NCI-H345 treated with DMSO at 0.1 percent for 48 hours (cell line): ENCODE data around the gene MAD1L1.
"Not testable (repeated sequence)": the region's sequence is repeated elsewhere in the genome, so short reads cannot be mapped to it uniquely, and the experiment has no call there.

Experiments used
- DNase-seq: peaks from one replicate; lab custom pipeline; 2025; ENCODE audit not compliant: unreplicated experiment; lab: John Stamatoyannopoulos, UW

The MAD1L1 gene

DNA sequence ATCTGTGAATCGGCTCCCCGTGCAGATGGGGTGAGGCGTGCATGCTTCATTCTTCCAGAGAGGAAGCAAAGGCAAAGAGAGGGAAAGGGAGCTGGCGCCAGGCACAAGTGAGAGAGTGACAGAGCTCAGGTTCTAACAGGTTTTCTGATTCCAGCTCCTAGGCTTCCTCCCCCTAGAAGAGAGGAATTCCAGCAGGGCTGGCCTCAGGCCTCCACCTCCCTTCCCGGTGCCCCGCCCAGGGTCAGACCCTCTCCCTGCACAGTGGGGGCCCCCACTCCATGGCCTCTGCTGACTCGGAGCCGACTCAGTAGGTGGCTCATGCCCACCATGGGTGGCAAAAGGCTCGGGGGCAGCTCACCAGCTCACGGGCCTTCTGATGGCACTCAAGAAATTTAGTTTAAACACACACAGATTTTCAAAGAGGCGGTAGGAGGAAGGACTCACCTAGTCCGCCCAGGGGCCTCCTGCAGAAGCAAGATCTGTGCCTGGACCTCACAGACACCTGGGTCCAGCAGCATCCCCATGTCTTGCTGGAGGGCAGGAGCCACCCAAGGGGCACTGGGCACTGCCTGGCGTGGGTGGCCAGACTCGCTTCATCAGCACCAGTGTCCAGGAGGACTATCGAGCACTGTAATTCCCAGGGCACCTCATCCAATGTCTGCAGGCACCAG is 183.5 kb downstream of the MAD1L1 start:
- no peak for DNase-seq

DNA sequence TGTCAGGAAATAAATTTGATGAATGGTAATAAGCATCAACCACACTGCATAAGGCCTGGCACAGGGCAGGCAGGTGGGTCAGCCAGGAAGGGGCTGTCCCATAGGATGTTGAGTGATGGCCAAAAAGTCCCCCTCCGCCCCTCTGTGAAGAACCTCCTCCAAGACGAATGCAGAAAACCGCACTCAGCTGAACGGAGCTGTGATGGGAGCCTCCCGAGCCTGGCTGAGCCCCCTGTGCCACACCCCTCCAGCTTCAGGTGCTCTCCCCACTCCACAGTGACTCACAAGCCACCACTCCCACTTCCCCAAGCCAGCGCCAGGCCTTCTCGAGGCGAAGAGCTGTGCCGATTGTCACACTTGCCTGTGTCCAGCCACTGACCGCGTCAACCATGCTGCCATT is 184.2 kb downstream of the MAD1L1 start:
- no peak for DNase-seq

DNA sequence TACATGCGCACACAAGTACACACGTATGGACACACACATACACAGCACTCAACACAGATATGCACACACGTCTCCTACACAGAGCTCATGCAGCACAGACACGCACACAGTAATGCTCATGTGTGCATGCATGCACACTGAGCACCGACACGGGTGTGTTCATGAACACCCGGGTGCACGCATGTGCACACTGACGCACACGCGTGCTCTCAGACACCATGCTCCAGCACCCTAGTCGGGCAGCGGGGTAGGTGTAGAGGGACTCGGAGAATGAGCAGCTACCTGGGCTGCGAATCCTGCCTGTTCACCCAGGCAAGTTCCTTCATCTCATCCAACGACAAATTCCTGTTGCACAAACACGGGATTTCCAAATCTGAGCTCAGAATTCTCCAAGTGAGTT is 184.7 kb downstream of the MAD1L1 start:
- no peak for DNase-seq

DNA sequence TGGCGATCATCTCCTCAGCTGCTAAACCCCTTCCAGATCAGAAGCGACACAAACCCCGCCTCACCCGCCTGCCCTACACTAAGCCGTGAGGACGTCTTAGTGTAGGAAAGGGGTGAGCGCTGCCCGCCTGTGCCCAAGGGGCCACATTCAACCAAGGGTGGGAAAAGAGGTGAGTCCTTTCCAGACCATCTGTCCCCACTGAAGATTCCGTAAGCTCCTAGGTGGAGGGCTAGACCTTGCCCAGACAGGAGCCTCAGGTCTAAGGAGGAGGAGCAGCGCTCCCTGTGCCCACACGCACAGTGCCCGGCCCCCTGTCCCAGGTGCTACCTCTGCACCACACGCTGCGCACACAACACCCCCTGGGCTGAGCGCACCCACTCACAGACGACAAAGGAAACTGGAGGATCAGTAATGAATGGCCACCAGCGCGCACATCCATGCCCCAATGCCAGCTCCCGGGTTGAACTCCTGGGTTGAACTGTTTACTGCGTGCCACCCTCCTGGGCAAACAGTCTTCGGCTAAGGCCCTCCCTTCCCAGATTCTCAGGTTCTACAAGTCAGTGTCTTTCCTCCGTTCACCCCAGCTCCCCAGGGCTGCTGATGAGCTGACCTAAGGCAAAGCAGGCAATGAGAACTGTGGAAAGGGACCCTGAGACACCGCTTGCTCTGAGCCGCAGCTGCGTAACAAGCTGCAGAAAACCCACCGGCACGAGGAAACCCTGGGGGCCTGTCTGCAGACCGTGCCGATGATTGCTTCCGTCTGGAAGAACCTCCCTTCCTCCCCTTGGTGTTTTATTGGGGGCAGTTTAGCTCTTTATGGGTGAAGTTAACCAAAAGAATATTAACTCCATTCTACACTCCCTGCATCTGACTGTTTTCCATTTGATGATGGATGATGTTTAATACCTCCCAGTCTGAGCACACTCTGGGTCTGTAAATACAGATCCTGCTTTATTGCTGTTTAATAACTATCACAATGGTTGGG is 185.9 kb downstream of the MAD1L1 start:
- DNase-seq = no peak

DNA sequence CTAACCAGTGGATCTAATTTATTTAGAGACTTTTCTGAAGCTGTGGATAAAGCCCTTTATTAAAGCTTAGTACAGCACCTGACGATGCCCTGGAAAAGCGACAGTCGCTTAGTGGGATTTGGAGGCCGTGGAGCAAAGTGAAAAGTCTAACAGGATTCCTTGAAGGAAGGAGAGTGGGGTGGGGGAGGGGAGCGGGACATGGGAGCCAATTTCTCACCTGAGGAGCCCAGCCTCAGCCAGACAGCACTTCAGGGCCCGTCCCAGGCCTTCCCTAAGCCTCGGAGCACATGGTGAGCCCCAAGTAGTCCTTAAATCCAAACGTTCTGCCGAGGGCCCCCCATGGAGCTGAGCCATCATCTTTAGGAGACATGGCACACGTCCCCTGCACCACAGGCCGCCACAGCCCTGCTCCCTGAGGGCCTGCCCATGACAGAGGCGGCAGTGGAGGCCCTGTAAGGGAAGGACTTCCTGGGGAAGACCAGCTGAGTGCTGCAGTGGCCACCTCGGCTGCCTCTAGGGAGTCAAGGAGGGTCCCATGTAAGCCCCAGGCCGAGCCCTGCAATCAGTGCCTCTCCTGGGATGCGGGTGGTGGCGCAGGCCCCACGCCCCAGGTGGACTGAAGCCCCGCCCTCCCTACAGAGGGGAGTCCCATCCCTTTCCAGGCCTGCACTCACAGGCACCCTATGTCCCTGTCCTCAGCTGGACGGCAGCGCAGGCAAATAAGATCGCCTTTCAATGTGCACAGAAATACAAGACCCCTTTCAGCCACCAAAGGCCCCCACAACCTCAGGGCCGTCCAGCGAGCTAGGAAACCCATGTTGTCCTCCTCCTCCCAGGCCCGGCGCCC is 187.0 kb downstream of the MAD1L1 start:
- no peak for DNase-seq

DNA sequence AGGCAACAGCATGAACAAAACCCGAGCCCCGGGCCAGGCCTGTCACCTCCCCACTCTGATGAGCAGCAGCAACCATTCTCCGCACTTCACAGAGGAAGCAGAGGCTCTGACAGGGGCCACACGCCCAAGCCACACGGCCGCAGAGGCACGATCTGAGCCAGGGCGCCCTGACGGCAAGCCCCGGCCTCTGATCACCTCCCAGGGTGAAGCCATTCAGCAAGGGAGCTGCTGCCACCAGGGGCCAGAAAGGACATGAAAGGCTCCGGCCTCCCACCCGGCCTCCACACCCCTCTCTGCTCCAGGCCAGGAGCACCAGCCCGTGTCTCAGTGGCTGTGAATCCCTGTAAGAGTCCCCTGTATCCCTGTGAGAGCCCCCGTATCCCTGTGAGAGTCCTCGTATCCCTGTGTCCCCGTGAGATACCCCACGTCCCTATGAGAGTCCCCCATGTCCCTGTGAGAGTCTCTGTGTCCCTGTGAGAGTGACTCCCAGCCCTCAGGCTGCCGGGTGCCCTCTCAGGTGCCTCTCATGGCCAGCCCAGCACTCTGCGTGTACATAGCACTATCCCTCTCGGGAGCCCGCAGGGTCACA is 187.8 kb downstream of the MAD1L1 start:
- no peak for DNase-seq

DNA sequence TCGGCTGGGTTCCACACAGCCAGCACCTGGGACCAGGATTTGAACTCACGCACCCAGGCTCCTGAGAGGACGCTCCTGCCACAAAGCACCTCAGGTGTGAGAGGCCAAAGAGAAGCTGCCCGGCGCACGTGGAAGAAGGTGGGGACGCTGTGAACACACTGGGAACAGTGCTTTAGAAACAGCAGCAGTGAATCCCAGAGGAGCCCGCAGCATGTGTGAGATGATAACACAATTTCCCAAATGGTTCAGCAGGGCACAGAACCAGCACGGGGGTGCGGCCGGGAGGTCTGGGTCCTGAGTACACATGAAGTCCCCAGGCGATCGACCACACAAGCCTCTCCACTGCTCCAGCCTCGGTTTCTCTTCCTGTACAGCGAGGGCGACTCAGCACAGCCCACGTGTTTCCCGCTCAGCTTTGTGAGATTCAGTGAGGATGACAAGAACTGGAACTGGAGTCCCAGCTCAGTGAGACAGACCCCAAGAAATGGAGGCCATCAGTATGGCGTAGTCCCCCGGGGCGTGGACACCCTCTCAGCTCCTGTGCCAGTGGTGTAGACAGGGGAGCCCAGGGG is 188.3 kb downstream of the MAD1L1 start:
- no peak for DNase-seq

DNA sequence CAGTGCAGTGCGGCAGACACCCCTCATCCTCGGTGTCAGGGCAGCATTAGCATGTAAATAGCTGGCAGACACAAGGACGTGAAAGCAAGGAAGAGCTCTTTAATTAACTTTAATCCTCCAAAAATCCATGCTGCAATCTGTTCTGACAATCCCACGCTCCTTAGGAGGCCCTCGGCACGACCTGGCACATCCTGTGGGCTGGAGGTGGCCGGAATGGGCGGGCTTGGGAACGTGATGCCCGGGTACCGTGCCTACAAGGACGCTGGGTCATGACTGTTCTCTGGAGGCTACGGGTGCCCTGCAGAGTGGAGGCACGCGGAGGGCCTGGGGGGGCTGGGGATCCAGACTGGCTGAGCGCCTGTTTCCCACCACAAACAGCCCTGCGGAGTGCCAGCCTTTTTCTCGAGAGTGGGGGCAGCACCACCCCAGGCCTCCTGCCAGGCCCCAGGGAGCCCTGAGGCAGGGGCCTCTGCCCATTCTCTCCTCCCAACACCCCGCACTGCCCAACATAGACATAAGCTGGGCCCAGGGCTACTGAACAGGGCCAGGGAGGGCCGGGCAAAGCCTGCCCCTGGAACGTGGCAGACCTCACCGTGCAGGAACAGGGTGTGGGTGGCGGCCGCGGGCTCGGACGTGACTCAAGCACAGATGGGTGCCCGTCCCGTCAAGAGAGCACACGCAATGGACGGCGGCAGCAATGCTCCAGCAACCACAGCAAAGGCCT is 189.3 kb downstream of the MAD1L1 start:
- DNase-seq = no peak

DNA sequence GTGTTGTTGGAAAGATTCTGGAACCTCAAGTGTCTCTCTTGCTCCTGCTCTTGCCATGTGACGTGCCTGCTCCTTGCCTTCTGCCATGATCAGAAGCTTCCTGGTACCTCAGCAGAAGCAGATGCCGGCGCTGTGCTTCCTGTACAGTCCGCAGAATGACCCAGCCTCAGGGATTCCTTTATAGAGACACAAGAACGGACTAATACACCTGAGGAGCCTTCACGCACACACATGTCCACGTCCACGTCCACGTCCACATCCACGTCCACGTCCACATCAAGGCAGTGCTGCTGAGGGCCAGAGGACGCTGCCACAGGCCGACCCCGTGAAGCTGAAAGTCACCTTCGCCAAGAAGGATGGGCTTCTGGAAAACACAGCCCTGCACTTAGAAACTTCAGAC is 190.1 kb downstream of the MAD1L1 start:
- DNase-seq = no peak

DNA sequence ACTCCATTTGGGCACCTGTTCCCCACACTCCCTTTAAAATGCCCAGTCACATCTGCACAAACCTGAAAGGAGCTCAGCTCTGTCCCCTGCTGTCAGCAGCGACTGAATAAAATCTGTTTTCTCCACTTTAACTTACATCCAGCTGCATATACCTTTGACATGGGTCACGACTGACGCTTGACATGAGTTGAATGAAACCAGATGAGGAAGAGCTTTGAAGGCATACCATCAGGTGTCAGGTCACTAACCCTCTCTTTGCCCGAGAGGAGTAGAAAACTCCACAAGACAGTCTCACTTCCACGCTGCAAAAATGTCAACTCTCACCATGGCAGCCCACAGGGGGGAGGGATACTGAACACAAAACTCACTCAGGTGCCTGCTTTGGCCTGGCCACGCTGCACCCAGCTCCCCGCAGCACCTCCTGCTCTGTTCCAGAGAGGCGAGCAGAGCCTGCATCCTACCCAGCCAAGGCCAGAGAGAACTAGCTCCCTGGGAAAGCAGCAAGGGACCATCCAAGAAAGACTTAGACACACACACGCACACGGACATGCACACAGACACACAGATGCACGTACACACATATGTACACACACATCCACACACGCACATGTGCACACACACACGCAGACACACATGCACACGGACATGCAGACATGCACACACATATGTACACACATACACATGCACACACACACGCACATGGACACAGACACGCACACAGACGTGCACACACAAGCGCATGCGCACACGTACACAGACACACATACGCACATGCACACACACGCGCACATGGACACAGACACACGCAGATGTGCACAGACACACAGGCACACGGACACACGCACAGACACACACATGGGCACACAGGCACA is 191.0 kb downstream of the MAD1L1 start:
- DNase-seq = no peak

DNA sequence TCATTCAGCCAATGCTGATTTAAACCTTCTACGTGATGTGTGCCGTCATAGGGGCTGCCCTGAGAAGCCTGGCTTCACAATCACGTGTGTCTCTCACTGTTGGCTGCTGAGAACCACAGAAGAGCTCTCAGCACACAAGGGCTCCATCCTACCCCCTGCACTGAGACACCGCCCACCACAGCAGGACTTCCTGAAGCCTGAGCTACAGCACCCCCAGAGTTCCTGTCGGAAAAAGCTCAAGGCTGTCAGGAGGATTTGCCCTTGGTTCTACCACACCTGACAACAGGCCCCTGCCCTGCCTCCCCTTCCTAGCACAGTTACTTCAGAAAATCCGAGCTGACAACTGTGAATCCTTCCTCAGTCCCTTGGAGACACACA is 191.9 kb downstream of the MAD1L1 start:
- peak; percentile 80 for DNase-seq

DNA sequence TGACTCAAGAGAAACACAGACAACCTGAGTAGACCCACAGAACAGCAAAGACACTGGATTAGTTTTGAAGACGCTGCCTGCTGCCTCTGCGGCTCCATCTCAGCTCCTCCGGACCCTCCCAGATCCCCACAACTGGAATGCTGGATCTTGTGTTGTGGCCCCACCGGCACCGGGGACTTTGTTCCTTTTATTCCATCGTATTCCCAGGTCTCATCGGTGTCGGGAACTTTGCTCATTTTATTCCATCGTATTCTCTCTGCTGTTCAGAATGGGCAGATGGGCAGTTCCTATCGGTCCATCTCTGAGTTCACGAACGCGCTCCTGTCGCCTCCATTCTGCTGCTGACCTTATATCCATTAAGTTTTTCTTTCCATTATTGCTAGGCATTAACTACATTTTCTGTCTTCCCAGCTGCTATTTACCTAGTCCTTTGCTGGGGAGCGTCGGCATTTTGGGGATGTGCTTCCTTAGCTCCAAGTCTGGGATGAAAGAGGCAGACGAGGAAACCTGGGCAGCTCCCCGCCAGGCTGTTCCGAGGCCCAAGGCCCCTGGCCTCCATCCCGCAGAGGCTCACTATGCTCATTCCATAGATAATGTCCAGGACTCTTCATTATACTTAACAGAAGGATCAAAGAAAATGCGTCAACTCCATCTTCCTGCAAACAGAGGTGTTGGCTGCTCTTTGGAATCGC is 192.4 kb downstream of the MAD1L1 start:
- DNase-seq = no peak

DNA sequence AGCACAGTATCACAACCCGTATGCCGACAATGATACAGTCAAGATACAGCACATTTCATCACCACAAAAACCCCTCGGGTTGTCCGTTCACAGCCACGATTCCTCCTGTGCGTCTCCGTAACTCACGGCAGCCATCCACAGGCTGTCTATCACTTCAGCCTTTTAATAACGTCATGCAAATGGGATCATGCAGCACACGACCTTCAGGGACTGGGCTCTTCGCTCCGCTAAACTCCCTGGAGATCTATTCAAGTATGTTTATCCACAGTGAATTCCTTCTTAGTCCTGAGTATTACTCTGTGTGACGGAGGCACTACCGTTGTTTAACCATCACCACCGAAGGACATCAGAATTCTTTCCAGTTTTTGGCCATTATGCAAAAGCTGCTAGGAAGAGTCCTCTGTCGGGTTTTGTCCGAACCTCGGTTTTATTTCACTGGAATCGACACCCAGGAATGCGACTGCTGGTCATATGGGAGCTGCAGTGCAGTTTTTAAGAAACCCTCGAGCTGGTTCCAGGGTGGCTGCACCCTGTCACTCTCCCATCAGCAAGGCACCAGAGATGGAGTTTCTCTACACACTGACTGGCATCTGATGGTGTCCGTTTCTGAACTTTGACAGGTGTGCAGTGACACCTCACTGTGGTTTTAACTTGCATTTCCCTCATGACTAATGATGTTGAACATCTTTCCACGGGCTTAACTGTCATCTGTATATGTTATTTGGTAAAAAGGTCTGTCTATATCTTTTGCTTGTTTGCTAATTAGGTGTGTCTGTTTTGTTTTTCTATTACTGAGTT is 193.6 kb downstream of the MAD1L1 start:
- no peak for DNase-seq

DNA sequence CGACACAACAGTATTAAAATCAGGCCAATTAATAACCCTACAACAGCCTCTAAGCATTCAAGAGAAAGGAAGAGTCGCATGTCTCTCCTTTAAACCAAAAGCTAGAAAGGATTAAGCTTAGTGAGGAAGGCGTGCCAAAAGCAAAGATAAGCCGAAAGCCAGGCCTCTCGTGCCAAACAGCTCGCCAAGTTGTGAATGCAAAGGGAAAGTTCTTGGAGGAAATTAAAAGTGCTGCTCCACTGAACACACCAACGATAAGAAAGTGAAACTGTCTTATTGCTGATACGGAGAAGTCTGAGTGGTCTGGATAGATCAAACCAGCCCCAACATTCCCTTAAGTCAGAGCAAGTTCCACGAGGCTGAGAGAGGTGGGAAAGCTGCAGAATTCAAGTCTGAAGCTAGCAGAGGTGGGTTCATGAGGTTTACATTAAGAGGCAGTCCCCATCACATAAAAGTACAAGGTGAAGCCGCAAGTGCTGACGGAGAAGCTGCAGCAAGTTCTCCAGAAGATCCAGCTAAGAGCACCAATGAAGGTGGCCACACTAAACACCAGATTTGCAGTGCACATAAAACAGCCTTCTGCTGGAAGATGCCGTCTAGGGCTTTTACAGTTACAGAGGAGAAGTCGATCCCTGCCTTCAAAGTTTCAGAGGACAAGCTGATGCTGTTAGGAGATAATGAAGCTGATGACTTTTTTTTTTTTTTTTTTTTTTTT is 194.8 kb downstream of the MAD1L1 start:
- DNase-seq = no peak

DNA sequence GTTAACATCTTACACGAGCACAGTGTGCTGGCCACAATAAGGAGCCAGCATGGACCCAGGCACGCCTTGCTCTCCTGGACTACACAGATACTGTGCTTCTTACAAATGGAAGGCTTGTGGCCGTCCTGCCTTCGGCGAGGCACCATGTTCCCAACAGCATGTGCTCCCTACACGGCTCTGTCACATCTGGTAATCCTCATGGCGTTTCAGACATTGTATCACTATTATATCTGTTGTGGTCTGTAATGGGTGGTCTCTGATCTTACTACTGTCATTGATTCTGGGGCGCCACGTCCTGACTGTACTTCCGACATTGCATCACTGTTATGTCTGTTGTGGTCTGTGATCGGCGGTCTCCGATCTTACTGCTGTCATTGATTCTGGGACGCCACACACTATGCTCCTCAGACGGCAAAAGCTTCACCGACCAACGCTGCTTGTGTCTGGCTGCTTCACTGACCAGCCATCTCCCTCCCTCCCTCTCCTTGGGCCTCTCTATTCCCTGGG is 195.4 kb downstream of the MAD1L1 start:
- no peak for DNase-seq

DNA sequence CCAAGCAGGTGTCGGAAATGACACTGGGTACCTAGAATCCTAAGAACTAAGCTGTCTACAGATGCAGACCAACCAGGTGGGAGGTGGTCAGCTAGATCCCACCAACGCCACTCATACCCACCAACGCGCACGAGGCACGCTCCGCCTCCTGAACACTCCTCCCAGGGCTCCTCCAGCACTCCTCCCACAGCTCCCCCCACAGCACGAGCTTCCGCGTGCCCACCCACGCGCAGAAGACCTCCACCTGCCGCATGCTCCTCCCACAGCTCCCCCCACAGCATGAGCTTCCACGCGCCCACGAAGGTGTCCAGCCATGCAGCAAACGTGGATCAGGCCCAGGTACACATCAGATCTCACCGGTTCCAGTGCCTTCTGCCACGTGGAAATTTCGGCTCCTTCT is 196.0 kb downstream of the MAD1L1 start:
- DNase-seq = no peak

DNA sequence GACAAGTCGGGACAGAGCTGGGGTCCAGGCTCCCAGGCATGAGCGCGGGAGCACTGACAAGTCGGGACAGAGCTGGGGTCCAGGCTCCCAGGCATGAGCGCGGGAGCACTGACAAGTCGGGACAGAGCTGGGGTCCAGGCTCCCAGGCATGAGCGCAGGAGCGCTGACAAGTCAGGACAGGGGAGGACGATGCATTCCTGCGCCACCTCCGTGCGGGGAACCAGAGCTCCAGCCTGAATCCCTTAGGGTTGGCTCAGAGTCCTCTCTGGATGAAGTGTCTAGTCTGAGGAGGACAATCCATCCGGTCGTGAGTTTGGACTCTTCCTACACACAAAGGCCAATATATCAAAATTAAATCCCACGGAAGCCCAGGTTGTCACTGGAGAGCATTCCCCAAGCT is 196.5 kb downstream of the MAD1L1 start:
- DNase-seq = not testable (repeated sequence)
